H1 (cell line): Measurements from ENCODE around the gene SLC17A1. TPM values are rescaled to one million over a fixed set of nuclear protein-coding genes. Genes with fewer than 3 reads are reported as not detected.

ENCODE experiments used
- CHD1 ChIP-seq: IDR thresholded peaks from 2 replicates; pipeline ENCODE4 v1.6.1; 2012; ENCODE audit warnings: low read depth, low read length, improper control_type of control experiment
- polyA plus RNA-seq, 7 experiments: library from polyadenylated mRNA; depleted of rRNA in 3 of 7; stranded (reverse) in 5 of 7; unstranded in 2 of 7; fragments of >200 nt in 5 of 7; fragments of 200-250 nt in 2 of 7; gene quantifications; 1 replicate in 5 of 7; 2 replicates in 1 of 7; 4 replicates in 1 of 7; pipeline versions ENCODE4 v1.2.1 to v1.2.3, GENCODE V29; 2011 to 2013; ENCODE audit warnings: missing spikeins in 2 of 7, mixed read lengths in 2 of 7
- total RNA-seq: library from RNA; stranded (reverse); fragmentation: NEBNext Ultra II Directional; extraction: Animal tissue kit (Norgen Biotek cat#: 25700); gene quantifications from 2 replicates; pipeline ENCODE4 v1.2.1, GENCODE V29; 2021
- TF ChIP-seq, protein P1 (sequence below): fragments of 300-600 bp; sonication (generic); IDR thresholded peaks from 2 replicates; pipeline ENCODE4 v1.7.1; 2012; ENCODE audit warnings: low read length, moderate library complexity, mild to moderate bottlenecking, inconsistent platforms; ENCODE audit not compliant: insufficient replicate concordance

Gene SLC17A1
- total and polyA plus RNA-seq, 2 of the 8 experiments (the other 6 are each of a cell fraction or from before 2014, with no cell fraction given) = not detected

DNA sequence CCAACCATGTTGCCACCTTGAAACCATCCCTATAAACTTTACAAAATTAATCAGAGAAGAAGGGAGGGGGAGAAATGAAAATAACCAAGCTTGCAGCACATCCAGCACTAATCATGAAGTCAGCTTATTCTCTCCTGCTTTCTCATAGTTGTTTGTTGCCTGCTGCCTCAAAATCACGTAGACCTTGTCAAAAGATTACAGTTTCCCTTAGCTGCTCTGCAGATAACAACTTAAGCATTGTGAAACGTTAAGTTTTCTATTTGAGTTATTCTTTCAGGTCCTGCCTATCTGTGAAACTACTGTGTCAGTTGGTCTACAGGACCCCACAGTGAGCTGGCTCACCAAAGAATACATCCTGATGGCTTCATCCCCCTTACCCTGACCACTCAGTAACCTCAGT, 44.4 kb downstream of the SLC17A1 start (continued):
- TF ChIP-seq, protein P1, sequence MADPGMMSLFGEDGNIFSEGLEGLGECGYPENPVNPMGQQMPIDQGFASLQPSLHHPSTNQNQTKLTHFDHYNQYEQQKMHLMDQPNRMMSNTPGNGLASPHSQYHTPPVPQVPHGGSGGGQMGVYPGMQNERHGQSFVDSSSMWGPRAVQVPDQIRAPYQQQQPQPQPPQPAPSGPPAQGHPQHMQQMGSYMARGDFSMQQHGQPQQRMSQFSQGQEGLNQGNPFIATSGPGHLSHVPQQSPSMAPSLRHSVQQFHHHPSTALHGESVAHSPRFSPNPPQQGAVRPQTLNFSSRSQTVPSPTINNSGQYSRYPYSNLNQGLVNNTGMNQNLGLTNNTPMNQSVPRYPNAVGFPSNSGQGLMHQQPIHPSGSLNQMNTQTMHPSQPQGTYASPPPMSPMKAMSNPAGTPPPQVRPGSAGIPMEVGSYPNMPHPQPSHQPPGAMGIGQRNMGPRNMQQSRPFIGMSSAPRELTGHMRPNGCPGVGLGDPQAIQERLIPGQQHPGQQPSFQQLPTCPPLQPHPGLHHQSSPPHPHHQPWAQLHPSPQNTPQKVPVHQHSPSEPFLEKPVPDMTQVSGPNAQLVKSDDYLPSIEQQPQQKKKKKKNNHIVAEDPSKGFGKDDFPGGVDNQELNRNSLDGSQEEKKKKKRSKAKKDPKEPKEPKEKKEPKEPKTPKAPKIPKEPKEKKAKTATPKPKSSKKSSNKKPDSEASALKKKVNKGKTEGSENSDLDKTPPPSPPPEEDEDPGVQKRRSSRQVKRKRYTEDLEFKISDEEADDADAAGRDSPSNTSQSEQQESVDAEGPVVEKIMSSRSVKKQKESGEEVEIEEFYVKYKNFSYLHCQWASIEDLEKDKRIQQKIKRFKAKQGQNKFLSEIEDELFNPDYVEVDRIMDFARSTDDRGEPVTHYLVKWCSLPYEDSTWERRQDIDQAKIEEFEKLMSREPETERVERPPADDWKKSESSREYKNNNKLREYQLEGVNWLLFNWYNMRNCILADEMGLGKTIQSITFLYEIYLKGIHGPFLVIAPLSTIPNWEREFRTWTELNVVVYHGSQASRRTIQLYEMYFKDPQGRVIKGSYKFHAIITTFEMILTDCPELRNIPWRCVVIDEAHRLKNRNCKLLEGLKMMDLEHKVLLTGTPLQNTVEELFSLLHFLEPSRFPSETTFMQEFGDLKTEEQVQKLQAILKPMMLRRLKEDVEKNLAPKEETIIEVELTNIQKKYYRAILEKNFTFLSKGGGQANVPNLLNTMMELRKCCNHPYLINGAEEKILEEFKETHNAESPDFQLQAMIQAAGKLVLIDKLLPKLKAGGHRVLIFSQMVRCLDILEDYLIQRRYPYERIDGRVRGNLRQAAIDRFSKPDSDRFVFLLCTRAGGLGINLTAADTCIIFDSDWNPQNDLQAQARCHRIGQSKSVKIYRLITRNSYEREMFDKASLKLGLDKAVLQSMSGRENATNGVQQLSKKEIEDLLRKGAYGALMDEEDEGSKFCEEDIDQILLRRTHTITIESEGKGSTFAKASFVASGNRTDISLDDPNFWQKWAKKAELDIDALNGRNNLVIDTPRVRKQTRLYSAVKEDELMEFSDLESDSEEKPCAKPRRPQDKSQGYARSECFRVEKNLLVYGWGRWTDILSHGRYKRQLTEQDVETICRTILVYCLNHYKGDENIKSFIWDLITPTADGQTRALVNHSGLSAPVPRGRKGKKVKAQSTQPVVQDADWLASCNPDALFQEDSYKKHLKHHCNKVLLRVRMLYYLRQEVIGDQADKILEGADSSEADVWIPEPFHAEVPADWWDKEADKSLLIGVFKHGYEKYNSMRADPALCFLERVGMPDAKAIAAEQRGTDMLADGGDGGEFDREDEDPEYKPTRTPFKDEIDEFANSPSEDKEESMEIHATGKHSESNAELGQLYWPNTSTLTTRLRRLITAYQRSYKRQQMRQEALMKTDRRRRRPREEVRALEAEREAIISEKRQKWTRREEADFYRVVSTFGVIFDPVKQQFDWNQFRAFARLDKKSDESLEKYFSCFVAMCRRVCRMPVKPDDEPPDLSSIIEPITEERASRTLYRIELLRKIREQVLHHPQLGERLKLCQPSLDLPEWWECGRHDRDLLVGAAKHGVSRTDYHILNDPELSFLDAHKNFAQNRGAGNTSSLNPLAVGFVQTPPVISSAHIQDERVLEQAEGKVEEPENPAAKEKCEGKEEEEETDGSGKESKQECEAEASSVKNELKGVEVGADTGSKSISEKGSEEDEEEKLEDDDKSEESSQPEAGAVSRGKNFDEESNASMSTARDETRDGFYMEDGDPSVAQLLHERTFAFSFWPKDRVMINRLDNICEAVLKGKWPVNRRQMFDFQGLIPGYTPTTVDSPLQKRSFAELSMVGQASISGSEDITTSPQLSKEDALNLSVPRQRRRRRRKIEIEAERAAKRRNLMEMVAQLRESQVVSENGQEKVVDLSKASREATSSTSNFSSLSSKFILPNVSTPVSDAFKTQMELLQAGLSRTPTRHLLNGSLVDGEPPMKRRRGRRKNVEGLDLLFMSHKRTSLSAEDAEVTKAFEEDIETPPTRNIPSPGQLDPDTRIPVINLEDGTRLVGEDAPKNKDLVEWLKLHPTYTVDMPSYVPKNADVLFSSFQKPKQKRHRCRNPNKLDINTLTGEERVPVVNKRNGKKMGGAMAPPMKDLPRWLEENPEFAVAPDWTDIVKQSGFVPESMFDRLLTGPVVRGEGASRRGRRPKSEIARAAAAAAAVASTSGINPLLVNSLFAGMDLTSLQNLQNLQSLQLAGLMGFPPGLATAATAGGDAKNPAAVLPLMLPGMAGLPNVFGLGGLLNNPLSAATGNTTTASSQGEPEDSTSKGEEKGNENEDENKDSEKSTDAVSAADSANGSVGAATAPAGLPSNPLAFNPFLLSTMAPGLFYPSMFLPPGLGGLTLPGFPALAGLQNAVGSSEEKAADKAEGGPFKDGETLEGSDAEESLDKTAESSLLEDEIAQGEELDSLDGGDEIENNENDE = no peak
- TF ChIP-seq CHD1 = no peak
